Measurements from ENCODE around the gene RNF183.

Gene RNF183

DNA sequence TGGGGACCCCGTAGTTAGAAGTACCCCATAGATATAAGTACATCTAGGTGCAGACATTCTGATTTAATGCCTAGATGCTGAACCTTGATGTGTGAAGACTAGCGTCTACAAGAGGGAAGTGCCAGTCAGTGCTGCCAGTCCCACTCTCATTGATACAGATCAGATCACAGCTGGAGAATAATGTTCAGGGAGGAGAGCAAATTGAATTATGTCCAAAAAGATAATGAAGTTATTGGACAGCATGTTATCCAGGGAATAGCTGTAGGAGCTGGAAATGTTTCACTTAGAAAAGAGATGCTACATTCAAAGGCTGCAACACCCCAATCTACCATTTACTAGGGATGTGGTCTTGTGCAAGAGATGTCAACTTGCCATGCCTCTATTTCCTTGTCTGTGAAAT is 15.9 kb upstream of the RNF183 start:
- H3K27me3 ChIP-seq (ENCODE audit: control insufficient read depth in 5 of 5, insufficient read depth in 4 of 5, low read length in 5 of 5): no peaks in the 10 kb centered on the region
- H3K9ac ChIP-seq (ENCODE audit: low read length in 5 of 5): no peak overlapping the region
- no peak overlapping the region for H3K4me3 ChIP-seq (ENCODE audit: low read depth in 1 of 5, low read length in 5 of 5)
- H3K4me1 ChIP-seq (ENCODE audit: control insufficient read depth in 5 of 5, insufficient read depth in 5 of 5, low read length in 5 of 5): peaks cover 0 to 8% (median 0%) of the 10 kb centered on the region in 5 donors
- no peaks in the 10 kb centered on the region for H3K9me3 ChIP-seq (ENCODE audit: control insufficient read depth in 5 of 5, low read length in 5 of 5)
- peaks cover 5 to 21% (median 8%) of the 10 kb centered on the region in 5 donors for H3K36me3 ChIP-seq (ENCODE audit: control insufficient read depth in 5 of 5, insufficient read depth in 5 of 5, low read length in 5 of 5)
- H3K27ac ChIP-seq (ENCODE audit: low read depth, low read length): no peak overlapping the region

DNA sequence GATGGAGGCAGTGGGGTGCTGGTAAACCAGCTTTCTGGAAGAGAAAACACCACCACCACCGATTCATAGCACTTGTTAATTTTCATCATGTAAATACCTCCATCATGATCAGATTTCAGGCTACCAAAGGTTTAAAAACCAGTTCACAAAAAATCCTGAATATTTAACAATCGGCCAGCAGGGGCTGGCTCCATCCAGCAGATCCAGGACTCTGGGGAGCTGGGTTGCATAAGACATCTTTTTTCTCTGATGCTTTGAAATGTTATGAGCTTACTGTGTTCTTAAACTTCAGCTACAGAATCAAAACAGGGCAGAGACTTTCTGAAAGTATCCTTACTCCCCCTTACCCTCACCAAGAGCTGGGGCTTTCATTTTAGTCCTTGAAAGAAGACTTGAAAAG is 14.6 kb upstream of the RNF183 start:
- no peak overlapping the region for H3K27ac ChIP-seq (ENCODE audit: low read depth, low read length)
- peaks cover 0 to 8% (median 0%) of the 10 kb centered on the region in 5 donors for H3K4me1 ChIP-seq (ENCODE audit: control insufficient read depth in 5 of 5, insufficient read depth in 5 of 5, low read length in 5 of 5)
- H3K9ac ChIP-seq (ENCODE audit: low read length in 5 of 5): no peak overlapping the region
- peaks cover 3 to 19% (median 8%) of the 10 kb centered on the region in 5 donors for H3K36me3 ChIP-seq (ENCODE audit: control insufficient read depth in 5 of 5, insufficient read depth in 5 of 5, low read length in 5 of 5)
- no peaks in the 10 kb centered on the region for H3K9me3 ChIP-seq (ENCODE audit: control insufficient read depth in 5 of 5, low read length in 5 of 5)
- no peak overlapping the region for H3K4me3 ChIP-seq (ENCODE audit: low read depth in 1 of 5, low read length in 5 of 5)
- H3K27me3 ChIP-seq (ENCODE audit: control insufficient read depth in 5 of 5, insufficient read depth in 4 of 5, low read length in 5 of 5): no peaks in the 10 kb centered on the region

DNA sequence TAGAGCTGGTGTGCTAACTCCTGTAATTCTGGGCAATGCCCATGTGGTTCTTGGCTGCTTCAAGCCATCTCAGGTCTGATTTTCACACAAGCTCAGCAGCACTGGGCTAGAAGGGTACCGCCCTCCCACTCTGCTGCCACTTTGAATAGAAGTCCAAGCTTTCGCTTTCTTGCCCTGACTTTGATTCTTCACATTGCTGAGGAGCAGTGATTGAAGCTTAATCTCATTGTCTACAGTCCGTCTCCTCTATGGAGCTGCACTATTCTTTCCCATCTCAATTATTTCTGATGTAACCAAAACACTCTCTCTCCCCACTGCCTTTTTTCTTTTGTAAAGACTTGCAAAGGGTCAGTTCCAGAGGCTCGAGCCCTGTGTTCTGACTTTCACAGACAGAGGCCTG is 12.9 kb upstream of the RNF183 start:
- H3K4me1 ChIP-seq (ENCODE audit: control insufficient read depth in 5 of 5, insufficient read depth in 5 of 5, low read length in 5 of 5): peaks cover 0 to 11% (median 8%) of the 10 kb centered on the region in 5 donors
- H3K9me3 ChIP-seq (ENCODE audit: control insufficient read depth in 5 of 5, low read length in 5 of 5): no peaks in the 10 kb centered on the region
- H3K27ac ChIP-seq (ENCODE audit: low read depth, low read length): no peak overlapping the region
- H3K4me3 ChIP-seq (ENCODE audit: low read depth in 1 of 5, low read length in 5 of 5): no peak overlapping the region
- no peaks in the 10 kb centered on the region for H3K27me3 ChIP-seq (ENCODE audit: control insufficient read depth in 5 of 5, insufficient read depth in 4 of 5, low read length in 5 of 5)
- no peak overlapping the region for H3K9ac ChIP-seq (ENCODE audit: low read length in 5 of 5)
- H3K36me3 ChIP-seq (ENCODE audit: control insufficient read depth in 5 of 5, insufficient read depth in 5 of 5, low read length in 5 of 5): peaks cover 0 to 10% (median 4%) of the 10 kb centered on the region in 5 donors

- peaks cover 0 to 5% (median 3%) of the 10 kb centered on the region in 5 donors for H3K36me3 ChIP-seq (ENCODE audit: control insufficient read depth in 5 of 5, insufficient read depth in 5 of 5, low read length in 5 of 5)
- H3K9ac ChIP-seq (ENCODE audit: low read length in 5 of 5): no peak overlapping the region
- peaks cover 0 to 13% (median 11%) of the 10 kb centered on the region in 5 donors for H3K4me1 ChIP-seq (ENCODE audit: control insufficient read depth in 5 of 5, insufficient read depth in 5 of 5, low read length in 5 of 5)
- H3K27me3 ChIP-seq (ENCODE audit: control insufficient read depth in 5 of 5, insufficient read depth in 4 of 5, low read length in 5 of 5): no peaks in the 10 kb centered on the region
- H3K27ac ChIP-seq (ENCODE audit: low read depth, low read length): no peak overlapping the region
- no peak overlapping the region for H3K4me3 ChIP-seq (ENCODE audit: low read depth in 1 of 5, low read length in 5 of 5)
- no peaks in the 10 kb centered on the region for H3K9me3 ChIP-seq (ENCODE audit: control insufficient read depth in 5 of 5, low read length in 5 of 5)
Measured at GRCh38 chr9:113315231-113315630, 12.1 kb upstream of the RNF183 start.

DNA sequence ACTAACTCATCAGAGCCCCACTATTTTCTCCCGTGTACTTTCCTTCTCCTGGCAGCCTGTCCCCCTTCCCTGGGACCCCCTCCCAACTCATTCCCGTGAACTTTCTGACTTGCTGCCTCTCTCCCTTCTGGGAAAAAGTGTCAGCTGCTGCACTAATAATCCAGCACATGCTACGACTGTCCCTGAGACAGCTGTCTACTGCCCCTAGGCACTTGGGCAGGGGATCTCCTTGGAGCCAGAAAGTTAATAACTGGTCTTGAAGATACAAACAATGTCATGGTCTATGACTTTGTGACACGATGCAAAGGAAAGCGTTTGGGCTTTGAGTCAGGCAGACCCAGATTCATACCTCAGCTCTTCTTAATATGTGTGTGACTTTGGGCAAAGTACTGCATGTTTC is 10.1 kb upstream of the RNF183 start:
- Histone ChIP-seq H3K9me3 (ENCODE audit: control insufficient read depth in 5 of 5, low read length in 5 of 5) (no peaks in the 10 kb centered on the region), H3K9ac (ENCODE audit: low read length in 5 of 5) (no peak overlapping the region), H3K4me3 (ENCODE audit: low read depth in 1 of 5, low read length in 5 of 5) (no peak overlapping the region), H3K27me3 (ENCODE audit: control insufficient read depth in 5 of 5, insufficient read depth in 4 of 5, low read length in 5 of 5) (no peaks in the 10 kb centered on the region), H3K4me1 (ENCODE audit: control insufficient read depth in 5 of 5, insufficient read depth in 5 of 5, low read length in 5 of 5) (peaks cover 0 to 19% (median 13%) of the 10 kb centered on the region in 5 donors), H3K27ac (ENCODE audit: low read depth, low read length) (no peak overlapping the region), H3K36me3 (ENCODE audit: control insufficient read depth in 5 of 5, insufficient read depth in 5 of 5, low read length in 5 of 5) (peaks cover 0 to under 1% (median 0%) of the 10 kb centered on the region in 5 donors)

- no peaks in the 10 kb centered on the region for H3K36me3 ChIP-seq (ENCODE audit: control insufficient read depth in 5 of 5, insufficient read depth in 5 of 5, low read length in 5 of 5)
- no peaks in the 10 kb centered on the region for H3K27me3 ChIP-seq (ENCODE audit: control insufficient read depth in 5 of 5, insufficient read depth in 4 of 5, low read length in 5 of 5)
- H3K4me1 ChIP-seq (ENCODE audit: control insufficient read depth in 5 of 5, insufficient read depth in 5 of 5, low read length in 5 of 5): peaks cover 0 to 19% (median 8%) of the 10 kb centered on the region in 5 donors
- no peak overlapping the region for H3K9ac ChIP-seq (ENCODE audit: low read length in 5 of 5)
- H3K4me3 ChIP-seq (ENCODE audit: low read depth in 1 of 5, low read length in 5 of 5): no peak overlapping the region
- no peaks in the 10 kb centered on the region for H3K9me3 ChIP-seq (ENCODE audit: control insufficient read depth in 5 of 5, low read length in 5 of 5)
- H3K27ac ChIP-seq (ENCODE audit: low read depth, low read length): no peak overlapping the region
Measured at GRCh38 chr9:113311961-113312360, 8.8 kb upstream of the RNF183 start.

GRCh38 chr9:113310538-113310937 is 7.4 kb upstream of the RNF183 start:
- Histone ChIP-seq H3K36me3 (ENCODE audit: control insufficient read depth in 5 of 5, insufficient read depth in 5 of 5, low read length in 5 of 5) (no peaks in the 10 kb centered on the region), H3K4me3 (ENCODE audit: low read depth in 1 of 5, low read length in 5 of 5) (no peak overlapping the region), H3K27ac (ENCODE audit: low read depth, low read length) (no peak overlapping the region), H3K9me3 (ENCODE audit: control insufficient read depth in 5 of 5, low read length in 5 of 5) (no peaks in the 10 kb centered on the region), H3K9ac (ENCODE audit: low read length in 5 of 5) (peak overlapping the region in 1 of 5 donors; percentile 43), H3K27me3 (ENCODE audit: control insufficient read depth in 5 of 5, insufficient read depth in 4 of 5, low read length in 5 of 5) (no peaks in the 10 kb centered on the region), H3K4me1 (ENCODE audit: control insufficient read depth in 5 of 5, insufficient read depth in 5 of 5, low read length in 5 of 5) (peaks cover 0 to 19% (median 8%) of the 10 kb centered on the region in 5 donors)

GRCh38 chr9:113309204-113309813 is 6.1 kb upstream of the RNF183 start:
- Histone ChIP-seq H3K36me3 (ENCODE audit: control insufficient read depth in 5 of 5, insufficient read depth in 5 of 5, low read length in 5 of 5) (no peaks in the 10 kb centered on the region), H3K9me3 (ENCODE audit: control insufficient read depth in 5 of 5, low read length in 5 of 5) (no peaks in the 10 kb centered on the region), H3K4me3 (ENCODE audit: low read depth in 1 of 5, low read length in 5 of 5) (no peak overlapping the region), H3K4me1 (ENCODE audit: control insufficient read depth in 5 of 5, insufficient read depth in 5 of 5, low read length in 5 of 5) (peaks cover 0 to 19% (median 8%) of the 10 kb centered on the region in 5 donors), H3K9ac (ENCODE audit: low read length in 5 of 5) (no peak overlapping the region), H3K27ac (ENCODE audit: low read depth, low read length) (no peak overlapping the region), H3K27me3 (ENCODE audit: control insufficient read depth in 5 of 5, insufficient read depth in 4 of 5, low read length in 5 of 5) (no peaks in the 10 kb centered on the region)

- Histone ChIP-seq H3K36me3 (ENCODE audit: control insufficient read depth in 5 of 5, insufficient read depth in 5 of 5, low read length in 5 of 5) (no peaks in the 10 kb centered on the region), H3K4me3 (ENCODE audit: low read depth in 1 of 5, low read length in 5 of 5) (no peak overlapping the region), H3K9ac (ENCODE audit: low read length in 5 of 5) (no peak overlapping the region), H3K4me1 (ENCODE audit: control insufficient read depth in 5 of 5, insufficient read depth in 5 of 5, low read length in 5 of 5) (peaks cover 0 to 19% (median 8%) of the 10 kb centered on the region in 5 donors), H3K9me3 (ENCODE audit: control insufficient read depth in 5 of 5, low read length in 5 of 5) (no peaks in the 10 kb centered on the region), H3K27me3 (ENCODE audit: control insufficient read depth in 5 of 5, insufficient read depth in 4 of 5, low read length in 5 of 5) (peaks cover 0 to 4% (median 0%) of the 10 kb centered on the region in 5 donors), H3K27ac (ENCODE audit: low read depth, low read length) (no peak overlapping the region)
Measured at GRCh38 chr9:113307396-113307975, 4.3 kb upstream of the RNF183 start.

GRCh38 chr9:113306566-113306965 is 3.4 kb upstream of the RNF183 start:
- H3K27me3 ChIP-seq (ENCODE audit: control insufficient read depth in 5 of 5, insufficient read depth in 4 of 5, low read length in 5 of 5): peaks cover 0 to 4% (median 0%) of the 10 kb centered on the region in 5 donors
- no peak overlapping the region for H3K9ac ChIP-seq (ENCODE audit: low read length in 5 of 5)
- H3K4me3 ChIP-seq (ENCODE audit: low read depth in 1 of 5, low read length in 5 of 5): no peak overlapping the region
- H3K27ac ChIP-seq (ENCODE audit: low read depth, low read length): no peak overlapping the region
- H3K4me1 ChIP-seq (ENCODE audit: control insufficient read depth in 5 of 5, insufficient read depth in 5 of 5, low read length in 5 of 5): peaks cover 0 to 19% (median 3%) of the 10 kb centered on the region in 5 donors
- no peaks in the 10 kb centered on the region for H3K36me3 ChIP-seq (ENCODE audit: control insufficient read depth in 5 of 5, insufficient read depth in 5 of 5, low read length in 5 of 5)
- H3K9me3 ChIP-seq (ENCODE audit: control insufficient read depth in 5 of 5, low read length in 5 of 5): no peaks in the 10 kb centered on the region
